Fibroblast of mammary gland (primary cell): ENCODE data around the gene TNPO3.
"Not testable (repeated sequence)": the region's sequence is repeated elsewhere in the genome, so short reads cannot be mapped to it uniquely, and the experiment has no call there.

Experiments
- DNase-seq: peaks from one replicate; pipeline ENCODE4 v3.0.0-alpha.2; 2010; ENCODE audit warnings: low read depth
- H3K4me3 ChIP-seq: 2 replicates; pipeline ENCODE4 v1.5.1; 2011; ENCODE audit warnings: low read depth, mild to moderate bottlenecking, low read length, moderate library complexity; ENCODE audit not compliant: control insufficient read depth
- CTCF ChIP-seq: conservative IDR thresholded peaks from 2 replicates; pipeline ENCODE4 v1.5.1; 2011; ENCODE audit warnings: low read depth, low read length, inconsistent platforms; ENCODE audit not compliant: control insufficient read depth, insufficient read depth

Gene TNPO3

GRCh38 chr7:129072479-129073011 lies 17.6 kb upstream of the TNPO3 start:
- no peak for DNase-seq
- TF ChIP-seq CTCF, result no peak
- H3K4me3 ChIP-seq, result no peak overlapping the region

GRCh38 chr7:129069021-129069420 lies 14.1 kb upstream of the TNPO3 start:
- DNase-seq, result no peak
- TF ChIP-seq CTCF, result no peak
- H3K4me3 ChIP-seq, result no peak overlapping the region

- TF ChIP-seq CTCF, result no peak
- no peak for DNase-seq
- H3K4me3 ChIP-seq, result no peak overlapping the region
Measured at GRCh38 chr7:129067943-129068548, 13.1 kb upstream of the TNPO3 start.

- not testable (repeated sequence) for H3K4me3 ChIP-seq, DNase-seq
Measured at GRCh38 chr7:129067132-129067561, 12.2 kb upstream of the TNPO3 start.

- DNase-seq, result peak; percentile 73
- no peak overlapping the region for H3K4me3 ChIP-seq
- TF ChIP-seq CTCF, result no peak
Measured at GRCh38 chr7:129066290-129067131, 11.6 kb upstream of the TNPO3 start.

- no peak for DNase-seq
- no peak for TF ChIP-seq CTCF
- no peak overlapping the region for H3K4me3 ChIP-seq
Measured at GRCh38 chr7:129055861-129056464, 1.1 kb upstream of the TNPO3 start.
